GM23248 (cell line): ENCODE measurements around the gene COL8A1. TPM values are rescaled to one million over a fixed set of nuclear protein-coding genes. Genes with fewer than 3 reads are reported as not detected.
A peak's percentile ranks its signal among the peaks of the same experiment; 100 is the strongest.

ENCODE experiments used
- DNase-seq: peaks from one replicate; pipeline ENCODE4 v3.0.0-alpha.2; 2015
- H2AFZ ChIP-seq: fragments of 200-600 bp; sonication (generic); 2 replicates; pipeline ENCODE4 v1.6.1; 2016; ENCODE audit warnings: antibody characterized with exemption
- H3F3A ChIP-seq: fragments of 200-600 bp; sonication (generic); 2 replicates; pipeline ENCODE4 v1.6.1; 2016; ENCODE audit warnings: mild to moderate bottlenecking, antibody characterized with exemption, mixed run types; ENCODE audit not compliant: insufficient read depth
- H3K27ac ChIP-seq: fragments of 200-600 bp; sonication (generic); 2 replicates; pipeline ENCODE4 v1.5.1; 2016; ENCODE audit warnings: mild to moderate bottlenecking
- H3K27me3 ChIP-seq: fragments of 200-600 bp; sonication (generic); replicated peaks from 2 replicates; pipeline ENCODE4 v1.6.1; 2016; ENCODE audit warnings: mild to moderate bottlenecking; ENCODE audit not compliant: insufficient read depth
- H3K36me3 ChIP-seq: fragments of 200-600 bp; sonication (generic); 2 replicates; pipeline ENCODE4 v1.6.1; 2016; ENCODE audit warnings: low read depth, mild to moderate bottlenecking
- H3K4me1 ChIP-seq: fragments of 200-600 bp; sonication (generic); 2 replicates; pipeline ENCODE4 v1.6.1; 2016; ENCODE audit warnings: mild to moderate bottlenecking; ENCODE audit not compliant: insufficient read depth
- H3K4me2 ChIP-seq: fragments of 200-600 bp; sonication (generic); one replicate; pipeline ENCODE4 v1.6.1; 2016; ENCODE audit warnings: mild to moderate bottlenecking; ENCODE audit not compliant: unreplicated experiment
- H3K4me3 ChIP-seq: fragments of 200-600 bp; sonication (generic); 2 replicates; pipeline ENCODE4 v1.5.1; 2016; ENCODE audit warnings: mild to moderate bottlenecking
- H3K79me2 ChIP-seq: fragments of 200-600 bp; sonication (generic); 2 replicates; pipeline ENCODE4 v1.6.1; 2016; ENCODE audit warnings: mild to moderate bottlenecking; ENCODE audit not compliant: insufficient read depth
- H3K9ac ChIP-seq: fragments of 200-600 bp; sonication (generic); 2 replicates; pipeline ENCODE4 v1.6.1; 2016; ENCODE audit warnings: mild to moderate bottlenecking
- H3K9me2 ChIP-seq: fragments of 200-600 bp; sonication (generic); 2 replicates; pipeline ENCODE4 v1.6.1; 2016; ENCODE audit warnings: mixed run types, mild to moderate bottlenecking, moderate library complexity; ENCODE audit not compliant: insufficient read depth
- H3K9me3 ChIP-seq: fragments of 200-600 bp; sonication (generic); one replicate; pipeline ENCODE4 v1.6.1; 2017; ENCODE audit warnings: low read depth
- H4K20me1 ChIP-seq: fragments of 200-600 bp; sonication (generic); 2 replicates; pipeline ENCODE4 v1.6.0; 2016; ENCODE audit not compliant: insufficient read depth
- EZH2 ChIP-seq: fragments of 200-600 bp; sonication (generic); IDR thresholded peaks from 2 replicates; pipeline ENCODE4 v1.6.1; 2018; ENCODE audit warnings: antibody characterized with exemption, mild to moderate bottlenecking; ENCODE audit not compliant: insufficient read depth, poor library complexity, severe bottlenecking
- EZH2phosphoT487 ChIP-seq: fragments of 200-600 bp; sonication (generic); IDR thresholded peaks from 2 replicates; pipeline ENCODE4 v1.6.1; 2018; ENCODE audit warnings: antibody characterized with exemption, moderate library complexity, mild to moderate bottlenecking, low read depth; ENCODE audit not compliant: insufficient read depth
- whole genome bisulfite sequencing, 2 experiments: methylation state at CpG; one replicate each; pipeline ENCODE4 v1.1.6; 2015 to 2017; ENCODE audit warnings: low lambda C conversion rate in 2 of 2, low coverage in 1 of 2; ENCODE audit errors: missing lambda C conversion rate in 2 of 2; 5-methylcytosine and 5-hydroxymethylcytosine counted together
- in situ Hi-C: fragments of 300-500 bp; cut with MboI; formaldehyde crosslinking; loops from 2 replicates; pipeline ENCODE4 v1.15.0; 2020
- polyA plus RNA-seq: library from polyadenylated mRNA; unstranded; fragments of >200 nt; fragmentation: Nextera tagmentation; extraction: Ambion mirVana; gene quantifications from 2 replicates; pipeline ENCODE4 v1.2.1, GENCODE V29; 2016
- total RNA-seq: library from RNA; depleted of rRNA; stranded (reverse); fragments of >200 nt; shearing (Covaris generic); gene quantifications from 2 replicates; pipeline ENCODE4 v1.2.3, GENCODE V29; 2014

Gene COL8A1
- total and polyA plus RNA-seq, 2 experiments from 2014 or later = 164 to 189 TPM

GRCh38 chr3:99789011-99789721 is 150.8 kb downstream of the COL8A1 start:
- H3K27me3 ChIP-seq = no peaks in the 10 kb centered on the region
- H3K4me1 ChIP-seq = peaks cover 21% of the 10 kb centered on the region
- peak; percentile 82 for DNase-seq
- H4K20me1 ChIP-seq = no peaks in the 10 kb centered on the region
- H3K4me2 ChIP-seq = peak overlapping the region; percentile 6
- TF ChIP-seq EZH2phosphoT487 (no peak), EZH2 (no peak)
- no peaks in the 10 kb centered on the region for H3K36me3 ChIP-seq
- H3K27ac ChIP-seq = peak overlapping the region; percentile 24; the same call in 1 of the 2 replicates
- H3F3A ChIP-seq = peaks cover 11% of the 10 kb centered on the region; the same call in 1 of the 2 replicates
- WGBS, 2 experiments = 5 to 6% methylated on average over 3 of the region's 3 CpGs
- peak overlapping the region; percentile 31; the same call in 1 of the 2 replicates for H3K9ac ChIP-seq
- H3K4me3 ChIP-seq = peak overlapping the region; percentile 15; the same call in 1 of the 2 replicates
- no peaks in the 10 kb centered on the region for H3K79me2 ChIP-seq
- no peaks in the 10 kb centered on the region for H3K9me3 ChIP-seq
- no peaks in the 10 kb centered on the region for H3K9me2 ChIP-seq
- in situ Hi-C loops = no loop called here
- H2AFZ ChIP-seq = peak overlapping the region; percentile 47

- in situ Hi-C loops = no loop called here
- no peaks in the 10 kb centered on the region for H3K36me3 ChIP-seq
- no peak overlapping the region for H2AFZ ChIP-seq
- no peaks in the 10 kb centered on the region for H3F3A ChIP-seq
- TF ChIP-seq EZH2phosphoT487 (no peak), EZH2 (no peak)
- no peaks in the 10 kb centered on the region for H3K9me2 ChIP-seq
- no peaks in the 10 kb centered on the region for H3K27me3 ChIP-seq
- H3K79me2 ChIP-seq = no peaks in the 10 kb centered on the region
- H3K9me3 ChIP-seq = no peaks in the 10 kb centered on the region
- no peak overlapping the region for H3K27ac ChIP-seq
- no peak overlapping the region for H3K4me3 ChIP-seq
- no peak overlapping the region for H3K9ac ChIP-seq
- WGBS, 2 experiments = 76 to 88% methylated on average over 7 to 8 of the region's 8 CpGs
- DNase-seq = no peak
- H3K4me2 ChIP-seq = no peak overlapping the region
- H4K20me1 ChIP-seq = no peaks in the 10 kb centered on the region
- peaks cover 3% of the 10 kb centered on the region; the same call in 1 of the 2 replicates for H3K4me1 ChIP-seq
Observed at GRCh38 chr3:99794485-99794884, 156.1 kb downstream of the COL8A1 start.

GRCh38 chr3:99795573-99795972 is 157.2 kb downstream of the COL8A1 start:
- TF ChIP-seq EZH2phosphoT487 = no peak
- no peak for TF ChIP-seq EZH2
- no peak overlapping the region for H3K9ac ChIP-seq
- H3K27me3 ChIP-seq = no peaks in the 10 kb centered on the region
- H3K4me3 ChIP-seq = no peak overlapping the region
- no peaks in the 10 kb centered on the region for H3K79me2 ChIP-seq
- DNase-seq = no peak
- H3K9me3 ChIP-seq = no peaks in the 10 kb centered on the region
- in situ Hi-C loops = no loop called here
- 95 to 97% methylated on average over 15 of the region's 15 CpGs for WGBS, 2 experiments
- H2AFZ ChIP-seq = no peak overlapping the region
- no peaks in the 10 kb centered on the region for H3K4me1 ChIP-seq
- no peaks in the 10 kb centered on the region for H3K9me2 ChIP-seq
- no peaks in the 10 kb centered on the region for H4K20me1 ChIP-seq
- no peaks in the 10 kb centered on the region for H3K36me3 ChIP-seq
- no peaks in the 10 kb centered on the region for H3F3A ChIP-seq
- H3K4me2 ChIP-seq = no peak overlapping the region
- no peak overlapping the region for H3K27ac ChIP-seq

GRCh38 chr3:99799422-99799821 is 161.0 kb downstream of the COL8A1 start:
- H3K9ac ChIP-seq = no peak overlapping the region
- H3K9me2 ChIP-seq = no peaks in the 10 kb centered on the region
- no peaks in the 10 kb centered on the region for H3K27me3 ChIP-seq
- H3K79me2 ChIP-seq = no peaks in the 10 kb centered on the region
- no peak overlapping the region for H3K4me3 ChIP-seq
- no peaks in the 10 kb centered on the region for H3K36me3 ChIP-seq
- H3K4me1 ChIP-seq = no peaks in the 10 kb centered on the region
- H3K27ac ChIP-seq = no peak overlapping the region
- no peaks in the 10 kb centered on the region for H4K20me1 ChIP-seq
- no peak overlapping the region for H2AFZ ChIP-seq
- H3K4me2 ChIP-seq = no peak overlapping the region
- WGBS, 2 experiments = 81 to 87% methylated on average over 4 of the region's 4 CpGs
- H3F3A ChIP-seq = no peaks in the 10 kb centered on the region
- DNase-seq = no peak
- H3K9me3 ChIP-seq = no peaks in the 10 kb centered on the region
- in situ Hi-C loops = no loop called here
- no peak for TF ChIP-seq EZH2
- TF ChIP-seq EZH2phosphoT487 = no peak
